Loucy (cell line): ENCODE data around the gene MAPRE2.

Experiments used
- EZH2phosphoT487 ChIP-seq: fragments of 200-600 bp; IDR thresholded peaks from 2 replicates; pipeline ENCODE4 v1.6.1; 2018; ENCODE audit warnings: antibody characterized with exemption, mild to moderate bottlenecking, moderate library complexity, borderline replicate concordance
- TF ChIP-seq, protein P1 (sequence below): fragments of 200-600 bp; sonication (generic); conservative IDR thresholded peaks from 2 replicates; pipeline ENCODE4 v1.5.1; 2014; ENCODE audit warnings: mild to moderate bottlenecking, antibody characterized with exemption, low read length

GRCh38 chr18:35123811-35124210, 82.6 kb downstream of the MAPRE2 start:
- TF ChIP-seq, protein P1, sequence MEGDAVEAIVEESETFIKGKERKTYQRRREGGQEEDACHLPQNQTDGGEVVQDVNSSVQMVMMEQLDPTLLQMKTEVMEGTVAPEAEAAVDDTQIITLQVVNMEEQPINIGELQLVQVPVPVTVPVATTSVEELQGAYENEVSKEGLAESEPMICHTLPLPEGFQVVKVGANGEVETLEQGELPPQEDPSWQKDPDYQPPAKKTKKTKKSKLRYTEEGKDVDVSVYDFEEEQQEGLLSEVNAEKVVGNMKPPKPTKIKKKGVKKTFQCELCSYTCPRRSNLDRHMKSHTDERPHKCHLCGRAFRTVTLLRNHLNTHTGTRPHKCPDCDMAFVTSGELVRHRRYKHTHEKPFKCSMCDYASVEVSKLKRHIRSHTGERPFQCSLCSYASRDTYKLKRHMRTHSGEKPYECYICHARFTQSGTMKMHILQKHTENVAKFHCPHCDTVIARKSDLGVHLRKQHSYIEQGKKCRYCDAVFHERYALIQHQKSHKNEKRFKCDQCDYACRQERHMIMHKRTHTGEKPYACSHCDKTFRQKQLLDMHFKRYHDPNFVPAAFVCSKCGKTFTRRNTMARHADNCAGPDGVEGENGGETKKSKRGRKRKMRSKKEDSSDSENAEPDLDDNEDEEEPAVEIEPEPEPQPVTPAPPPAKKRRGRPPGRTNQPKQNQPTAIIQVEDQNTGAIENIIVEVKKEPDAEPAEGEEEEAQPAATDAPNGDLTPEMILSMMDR: no peak
- no peak for TF ChIP-seq EZH2phosphoT487
